ENCODE results near the gene CERS3. TPM values are rescaled to one million over a fixed set of nuclear protein-coding genes. Genes with fewer than 3 reads are reported as not detected.

The CERS3 gene
- total RNA-seq, 4 donors from 2014 or later: 4.7 TPM; not detected in 3

DNA sequence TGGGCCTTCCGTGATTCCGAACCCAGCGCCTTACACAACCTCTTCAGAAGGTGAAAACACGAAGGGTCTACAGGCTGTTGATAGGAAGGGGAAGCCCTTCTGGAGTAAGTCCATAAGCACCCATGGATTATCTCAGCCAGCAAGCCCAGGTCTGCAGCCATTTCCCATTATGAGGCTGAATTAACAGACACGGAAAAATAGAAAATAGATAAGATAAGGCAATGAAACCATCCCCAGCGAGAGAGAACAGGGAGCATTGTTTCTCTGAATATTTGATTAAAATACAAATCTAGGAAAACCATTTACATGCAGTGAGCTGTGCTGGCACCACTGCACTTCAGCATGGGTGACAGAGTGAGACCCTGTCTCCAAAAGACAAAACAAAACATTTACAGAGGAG is 16.2 kb upstream of the CERS3 start:
- TF ChIP-seq, protein P1, sequence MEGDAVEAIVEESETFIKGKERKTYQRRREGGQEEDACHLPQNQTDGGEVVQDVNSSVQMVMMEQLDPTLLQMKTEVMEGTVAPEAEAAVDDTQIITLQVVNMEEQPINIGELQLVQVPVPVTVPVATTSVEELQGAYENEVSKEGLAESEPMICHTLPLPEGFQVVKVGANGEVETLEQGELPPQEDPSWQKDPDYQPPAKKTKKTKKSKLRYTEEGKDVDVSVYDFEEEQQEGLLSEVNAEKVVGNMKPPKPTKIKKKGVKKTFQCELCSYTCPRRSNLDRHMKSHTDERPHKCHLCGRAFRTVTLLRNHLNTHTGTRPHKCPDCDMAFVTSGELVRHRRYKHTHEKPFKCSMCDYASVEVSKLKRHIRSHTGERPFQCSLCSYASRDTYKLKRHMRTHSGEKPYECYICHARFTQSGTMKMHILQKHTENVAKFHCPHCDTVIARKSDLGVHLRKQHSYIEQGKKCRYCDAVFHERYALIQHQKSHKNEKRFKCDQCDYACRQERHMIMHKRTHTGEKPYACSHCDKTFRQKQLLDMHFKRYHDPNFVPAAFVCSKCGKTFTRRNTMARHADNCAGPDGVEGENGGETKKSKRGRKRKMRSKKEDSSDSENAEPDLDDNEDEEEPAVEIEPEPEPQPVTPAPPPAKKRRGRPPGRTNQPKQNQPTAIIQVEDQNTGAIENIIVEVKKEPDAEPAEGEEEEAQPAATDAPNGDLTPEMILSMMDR (IDR thresholded peaks at IDR 0.05; ENCODE audit: low read depth): no peak

DNA sequence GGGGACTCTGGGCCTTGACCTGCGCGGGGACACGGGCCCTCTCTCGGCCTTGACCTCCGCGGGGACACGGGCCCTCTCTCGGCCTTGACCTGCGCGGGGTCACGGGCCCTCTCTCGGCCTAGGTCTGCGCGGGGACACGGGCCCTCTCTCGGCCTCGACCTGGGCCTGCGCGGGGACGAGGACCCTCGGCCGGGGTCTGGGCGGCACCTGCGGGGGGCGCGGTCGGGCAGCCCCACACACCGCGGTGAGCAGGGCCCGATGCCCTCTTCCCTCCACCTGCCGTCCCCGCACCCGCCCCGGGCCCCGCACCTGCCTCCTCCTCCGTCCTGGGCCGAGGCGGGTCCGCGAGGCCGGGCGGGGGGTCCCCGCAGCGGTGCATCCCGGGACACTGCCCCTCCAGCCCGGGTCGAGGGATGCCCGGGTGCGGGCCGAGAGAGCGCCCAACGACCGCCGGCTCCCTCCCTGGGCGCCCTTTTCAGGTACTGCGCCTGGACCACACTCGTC is 15.6 kb upstream of the CERS3 start:
- TF ChIP-seq, protein P1 (IDR thresholded peaks at IDR 0.05; ENCODE audit: low read depth): no peak

DNA sequence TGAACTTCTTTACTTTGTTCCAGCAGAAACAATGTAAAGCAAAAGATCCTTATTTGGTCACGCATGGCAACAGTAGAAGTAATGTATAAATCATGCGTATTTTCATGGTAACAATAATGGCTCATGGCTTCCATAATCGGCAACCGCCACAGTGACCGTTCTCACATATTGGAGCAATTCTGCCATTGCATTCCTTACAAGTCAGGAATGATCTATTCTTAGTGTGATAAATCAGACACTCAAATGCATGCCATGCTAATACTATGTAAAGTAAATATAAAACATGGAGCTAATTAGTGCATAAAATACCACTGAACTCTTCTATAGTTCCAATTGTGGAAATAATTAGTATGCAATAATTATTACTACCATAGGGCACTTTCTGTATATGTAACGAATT is 13.5 kb upstream of the CERS3 start:
- TF ChIP-seq, protein P1 (IDR thresholded peaks at IDR 0.05; ENCODE audit: low read depth): no peak

DNA sequence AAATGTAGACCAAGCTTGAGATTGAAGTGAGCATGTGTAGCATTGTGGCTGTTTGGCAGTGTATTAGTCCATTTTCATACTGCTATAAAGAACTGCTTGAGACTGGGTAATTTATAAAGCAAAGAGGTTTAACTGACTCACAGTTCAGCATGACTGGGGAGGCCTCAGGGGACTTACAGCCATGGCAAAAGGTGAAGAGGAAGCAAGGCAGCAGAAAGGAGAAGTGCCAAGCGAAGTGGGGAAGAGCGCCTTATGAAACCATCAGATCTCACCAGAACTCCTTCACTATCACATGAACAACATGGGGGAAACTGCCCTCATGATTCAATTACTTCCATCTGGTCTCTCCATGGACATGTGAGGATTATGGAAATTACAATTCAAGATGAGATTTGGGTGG is 8.6 kb upstream of the CERS3 start:
- TF ChIP-seq, protein P1 (IDR thresholded peaks at IDR 0.05; ENCODE audit: low read depth): no peak

DNA sequence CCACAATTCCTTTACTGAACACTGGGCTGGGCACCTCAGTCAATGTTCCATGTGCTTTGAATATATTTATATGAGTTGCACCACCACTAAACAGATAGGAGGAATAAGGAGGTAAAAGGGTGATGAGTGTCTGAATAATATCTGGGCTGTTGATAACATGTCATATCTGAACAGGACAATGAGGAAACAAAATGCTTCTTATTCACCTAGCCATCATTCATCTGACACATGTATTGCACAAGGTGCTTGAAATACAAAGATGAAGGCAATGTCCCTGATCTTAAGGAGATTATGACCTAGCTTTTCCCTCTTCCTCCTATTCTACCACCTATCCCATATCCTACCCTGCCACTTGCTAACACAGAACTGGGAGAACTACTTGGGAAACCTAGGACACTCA is 8.0 kb upstream of the CERS3 start:
- TF ChIP-seq, protein P1 (IDR thresholded peaks at IDR 0.05; ENCODE audit: low read depth): no peak

DNA sequence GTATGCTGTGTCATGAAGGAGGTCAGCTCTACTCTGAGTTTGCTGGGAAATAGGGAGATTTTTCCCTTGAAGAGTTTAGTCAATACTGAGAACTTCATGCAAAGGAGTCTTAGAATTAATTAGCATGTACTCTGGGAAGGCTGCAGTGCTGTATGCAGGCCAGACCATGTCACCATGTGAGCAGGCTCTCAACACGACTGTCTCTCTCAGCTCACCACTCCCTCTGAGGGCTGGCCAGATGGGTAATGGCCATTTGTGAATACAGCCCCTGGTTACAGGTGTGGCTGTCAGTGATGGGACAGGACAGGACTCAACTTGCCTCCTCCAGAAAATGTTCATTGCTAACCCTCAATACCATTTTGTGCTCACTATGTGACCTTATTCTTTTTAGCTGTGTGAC is 5.1 kb upstream of the CERS3 start:
- TF ChIP-seq, protein P1 (IDR thresholded peaks at IDR 0.05; ENCODE audit: low read depth): no peak

DNA sequence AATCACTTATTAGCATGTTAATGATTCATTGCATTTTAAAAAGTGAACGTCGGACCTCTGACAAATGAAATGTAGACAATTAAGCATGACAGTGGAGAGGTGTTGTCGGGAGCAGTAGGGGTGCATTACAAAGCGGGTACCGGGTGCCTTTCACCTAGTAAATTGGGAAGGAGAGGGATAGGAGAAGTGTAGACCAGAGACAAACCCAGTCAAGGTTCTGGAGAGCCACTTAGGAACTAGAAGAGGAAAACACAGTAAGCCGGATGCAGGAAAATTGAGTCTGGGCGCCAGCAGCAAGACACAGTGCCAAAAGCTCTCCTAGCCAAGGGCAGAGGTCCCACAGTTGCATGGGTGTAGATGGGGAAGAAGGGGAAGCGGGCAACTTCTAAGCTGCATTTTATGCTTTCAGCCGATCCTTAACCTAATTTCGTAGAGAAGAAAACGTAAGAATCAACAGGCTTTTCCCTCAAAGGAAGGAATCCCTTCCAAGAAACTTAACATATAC is 3.1 kb upstream of the CERS3 start:
- TF ChIP-seq, protein P1 (IDR thresholded peaks at IDR 0.05; ENCODE audit: low read depth): no peak

Measured in subcutaneous adipose tissue (tissue), 4 donors.